GM12878 (cell line): ENCODE results near the gene LAMA2.

Experiments used
- BMI1 ChIP-seq: fragments of 450-650 bp; IDR thresholded peaks from 2 replicates; pipeline ENCODE4 v1.6.1; 2016; ENCODE audit warnings: mild to moderate bottlenecking, moderate library complexity, borderline replicate concordance
- CTCF ChIP-seq, 3 experiments: IDR thresholded peaks in 2 of 3; conservative IDR thresholded peaks in 1 of 3; 2 replicates each; pipeline ENCODE4 v1.5.1; 2011; ENCODE audit warnings: low read depth in 3 of 3, low read length in 3 of 3, mild to moderate bottlenecking in 3 of 3, control low read depth in 2 of 3, moderate library complexity in 2 of 3, inconsistent platforms in 1 of 3, mixed read lengths in 1 of 3; ENCODE audit not compliant: control insufficient read depth in 2 of 3, insufficient read depth in 1 of 3; ENCODE audit errors: extremely low read depth in 1 of 3
- EP300 ChIP-seq, 2 experiments: fragments of 150-350 bp in 1 of 2; IDR thresholded peaks; 2 replicates each; pipeline ENCODE4 v1.6.1; 2011 to 2012; ENCODE audit warnings: low read depth in 2 of 2, low read length in 2 of 2, borderline replicate concordance in 1 of 2, improper control_type of control experiment in 1 of 2, inconsistent platforms in 1 of 2; ENCODE audit not compliant: control insufficient read depth in 1 of 2
- FOXM1 ChIP-seq: IDR thresholded peaks from 2 replicates; pipeline ENCODE4 v1.6.1; 2012; ENCODE audit warnings: low read depth, mild to moderate bottlenecking, inconsistent platforms, low read length, moderate library complexity
- JUNB ChIP-seq: IDR thresholded peaks from 2 replicates; pipeline ENCODE4 v1.6.1; 2016; ENCODE audit warnings: antibody characterized with exemption, mild to moderate bottlenecking
- MXI1 ChIP-seq: fragments of 150-350 bp; IDR thresholded peaks from 2 replicates; pipeline ENCODE4 v1.6.1; 2011; ENCODE audit warnings: low read depth, mild to moderate bottlenecking, inconsistent platforms, low read length, improper control_type of control experiment
- RAD21 ChIP-seq: IDR thresholded peaks from 2 replicates; pipeline ENCODE4 v1.6.1; 2011; ENCODE audit warnings: mild to moderate bottlenecking, low read depth, low read length, moderate library complexity; ENCODE audit not compliant: insufficient read depth
- TF ChIP-seq, protein P1 (sequence below): fragments of 150-350 bp; IDR thresholded peaks from 2 replicates; pipeline ENCODE4 v1.6.1; 2016; ENCODE audit warnings: low read depth, low read length

GRCh38 chr6:129385117-129385516 lies 502.2 kb downstream of the LAMA2 start:
- TF ChIP-seq CTCF (IDR thresholded peaks at IDR 0.05 in 2 of 3, conservative IDR thresholded peaks at IDR 0.05 in 1 of 3; ENCODE audit: control insufficient read depth in 2 of 3, extremely low read depth in 1 of 3, insufficient read depth in 1 of 3, low read depth in 3 of 3, low read length in 3 of 3) (no peak), MXI1 (no peak), RAD21 (no peak), FOXM1 (no peak), EP300 (IDR thresholded peaks at IDR 0.05; ENCODE audit: borderline replicate concordance in 1 of 2, control insufficient read depth in 1 of 2, low read depth in 2 of 2, low read length in 2 of 2) (no peak), JUNB (no peak), BMI1 (no peak)
- TF ChIP-seq, protein P1, sequence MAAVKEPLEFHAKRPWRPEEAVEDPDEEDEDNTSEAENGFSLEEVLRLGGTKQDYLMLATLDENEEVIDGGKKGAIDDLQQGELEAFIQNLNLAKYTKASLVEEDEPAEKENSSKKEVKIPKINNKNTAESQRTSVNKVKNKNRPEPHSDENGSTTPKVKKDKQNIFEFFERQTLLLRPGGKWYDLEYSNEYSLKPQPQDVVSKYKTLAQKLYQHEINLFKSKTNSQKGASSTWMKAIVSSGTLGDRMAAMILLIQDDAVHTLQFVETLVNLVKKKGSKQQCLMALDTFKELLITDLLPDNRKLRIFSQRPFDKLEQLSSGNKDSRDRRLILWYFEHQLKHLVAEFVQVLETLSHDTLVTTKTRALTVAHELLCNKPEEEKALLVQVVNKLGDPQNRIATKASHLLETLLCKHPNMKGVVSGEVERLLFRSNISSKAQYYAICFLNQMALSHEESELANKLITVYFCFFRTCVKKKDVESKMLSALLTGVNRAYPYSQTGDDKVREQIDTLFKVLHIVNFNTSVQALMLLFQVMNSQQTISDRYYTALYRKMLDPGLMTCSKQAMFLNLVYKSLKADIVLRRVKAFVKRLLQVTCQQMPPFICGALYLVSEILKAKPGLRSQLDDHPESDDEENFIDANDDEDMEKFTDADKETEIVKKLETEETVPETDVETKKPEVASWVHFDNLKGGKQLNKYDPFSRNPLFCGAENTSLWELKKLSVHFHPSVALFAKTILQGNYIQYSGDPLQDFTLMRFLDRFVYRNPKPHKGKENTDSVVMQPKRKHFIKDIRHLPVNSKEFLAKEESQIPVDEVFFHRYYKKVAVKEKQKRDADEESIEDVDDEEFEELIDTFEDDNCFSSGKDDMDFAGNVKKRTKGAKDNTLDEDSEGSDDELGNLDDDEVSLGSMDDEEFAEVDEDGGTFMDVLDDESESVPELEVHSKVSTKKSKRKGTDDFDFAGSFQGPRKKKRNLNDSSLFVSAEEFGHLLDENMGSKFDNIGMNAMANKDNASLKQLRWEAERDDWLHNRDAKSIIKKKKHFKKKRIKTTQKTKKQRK, result no peak
